Body of pancreas (tissue), 4 donors: ENCODE measurements around the gene GOSR2.

Experiments
- POLR2A ChIP-seq, 3 donors: fragments of 450-650 bp; IDR thresholded peaks; one replicate each; pipeline ENCODE4 v1.6.1; 2016; ENCODE audit warnings: antibody characterized with exemption in 3 of 3, mild to moderate bottlenecking in 2 of 3
- TF ChIP-seq, protein P1 (sequence below), 7 experiments: fragments of 450-650 bp in 4 of 7; fragments of 200-600 bp in 3 of 7; sonication (generic) in 3 of 7; IDR thresholded peaks; one replicate each; pipeline ENCODE4 v1.5.1; 2016 to 2019; ENCODE audit warnings: antibody characterized with exemption in 7 of 7

DNA sequence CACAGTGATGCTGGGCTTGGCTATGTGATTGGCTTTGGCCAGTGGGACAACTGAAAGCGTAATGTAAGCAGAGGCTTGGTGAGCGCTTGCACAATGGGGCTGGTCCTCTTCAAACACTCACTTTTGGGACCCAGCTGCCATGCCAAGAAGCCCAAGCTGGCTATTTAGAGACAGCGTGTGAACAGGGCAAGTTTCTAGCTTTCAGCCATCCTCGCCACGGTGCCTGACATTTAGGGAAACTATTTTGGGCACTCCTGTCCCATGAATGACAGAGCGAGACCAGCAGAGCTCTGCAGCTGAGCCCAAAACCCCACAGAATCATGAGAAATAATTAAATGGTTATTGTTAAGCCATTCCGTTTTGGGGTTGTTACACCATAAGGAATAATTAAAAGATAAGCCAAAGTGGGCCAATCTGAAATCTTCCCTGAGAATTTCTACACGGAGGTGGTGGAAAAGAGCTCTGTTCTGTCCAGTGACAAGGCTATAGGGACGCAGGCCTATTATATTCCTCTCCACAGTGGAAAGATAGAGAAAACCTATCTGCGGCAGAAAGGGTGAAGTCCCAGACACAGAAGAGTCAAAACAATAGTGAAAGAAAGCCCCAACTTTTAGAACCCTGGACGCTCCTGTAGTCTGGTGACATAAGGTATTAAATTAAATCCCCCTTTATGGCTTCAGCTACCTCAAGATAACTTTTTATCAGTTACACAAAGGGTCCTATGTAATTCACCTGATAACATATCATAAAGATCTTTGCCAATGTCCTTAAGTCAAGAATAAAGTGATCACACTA is 66.9 kb downstream of the GOSR2 start:
- TF ChIP-seq POLR2A (IDR thresholded peaks at IDR 0.05), result no peak
- TF ChIP-seq, protein P1, sequence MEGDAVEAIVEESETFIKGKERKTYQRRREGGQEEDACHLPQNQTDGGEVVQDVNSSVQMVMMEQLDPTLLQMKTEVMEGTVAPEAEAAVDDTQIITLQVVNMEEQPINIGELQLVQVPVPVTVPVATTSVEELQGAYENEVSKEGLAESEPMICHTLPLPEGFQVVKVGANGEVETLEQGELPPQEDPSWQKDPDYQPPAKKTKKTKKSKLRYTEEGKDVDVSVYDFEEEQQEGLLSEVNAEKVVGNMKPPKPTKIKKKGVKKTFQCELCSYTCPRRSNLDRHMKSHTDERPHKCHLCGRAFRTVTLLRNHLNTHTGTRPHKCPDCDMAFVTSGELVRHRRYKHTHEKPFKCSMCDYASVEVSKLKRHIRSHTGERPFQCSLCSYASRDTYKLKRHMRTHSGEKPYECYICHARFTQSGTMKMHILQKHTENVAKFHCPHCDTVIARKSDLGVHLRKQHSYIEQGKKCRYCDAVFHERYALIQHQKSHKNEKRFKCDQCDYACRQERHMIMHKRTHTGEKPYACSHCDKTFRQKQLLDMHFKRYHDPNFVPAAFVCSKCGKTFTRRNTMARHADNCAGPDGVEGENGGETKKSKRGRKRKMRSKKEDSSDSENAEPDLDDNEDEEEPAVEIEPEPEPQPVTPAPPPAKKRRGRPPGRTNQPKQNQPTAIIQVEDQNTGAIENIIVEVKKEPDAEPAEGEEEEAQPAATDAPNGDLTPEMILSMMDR (IDR thresholded peaks at IDR 0.05), result no peak
